ENCODE results near the gene ZBTB5. TPM values are rescaled to one million over a fixed set of nuclear protein-coding genes. Genes with fewer than 3 reads are reported as not detected.

ZBTB5 gene
- total and polyA plus RNA-seq, 2 donors (not counting 1 experiment from before 2014, with no cell fraction given) = 5.1 to 7.3 TPM

DNA sequence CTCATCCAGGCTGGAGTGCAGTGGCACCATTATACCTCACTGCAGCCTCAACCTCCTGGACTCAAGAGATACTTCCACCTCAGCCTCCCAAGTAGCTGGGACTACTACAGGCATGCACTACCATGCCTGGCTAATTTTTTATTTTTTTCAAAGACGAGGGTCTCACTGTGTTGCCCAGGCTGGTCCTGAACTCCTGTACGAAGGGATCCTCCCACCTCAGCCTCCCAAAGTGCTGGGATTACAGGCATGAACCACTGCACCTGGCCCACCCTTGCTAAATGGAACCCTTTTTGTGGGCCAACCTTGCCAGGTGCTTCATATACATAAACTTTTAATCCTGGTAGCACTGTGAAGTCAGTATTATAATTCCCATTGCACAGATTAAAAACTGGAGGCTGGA lies 41.7 kb downstream of the ZBTB5 start:
- Histone ChIP-seq H3K27ac (ENCODE audit: insufficient read depth, low read length) (no peak overlapping the region), H3K9ac (ENCODE audit: insufficient read depth, low read length) (no peak overlapping the region), H3K27me3 (ENCODE audit: control insufficient read depth, insufficient read depth, low read length) (no peaks in the 10 kb centered on the region), H3K79me2 (ENCODE audit: control insufficient read depth, insufficient read depth, low read length) (peaks cover 32% of the 10 kb centered on the region), H4K20me1 (ENCODE audit: control insufficient read depth, extremely low read depth, insufficient read depth, low read length) (no peaks in the 10 kb centered on the region), H3K36me3 (ENCODE audit: control insufficient read depth, insufficient read depth, low read length) (peaks cover 11% of the 10 kb centered on the region), H3K4me3 (replicated peaks in 1 of 4; ENCODE audit: control extremely low read depth in 1 of 4, insufficient read depth in 1 of 4, low read depth in 3 of 4, low read length in 4 of 4) (peak overlapping the region; percentile 79 to 96 (median 88)), H3K4me1 (ENCODE audit: control insufficient read depth, extremely low read depth, insufficient read depth, low read length) (peaks cover 10% of the 10 kb centered on the region), H2AFZ (ENCODE audit: low read length) (no peak overlapping the region), H3K9me3 (ENCODE audit: control insufficient read depth, insufficient read depth, low read depth, low read length) (no peaks in the 10 kb centered on the region), H3K4me2 (ENCODE audit: extremely low read depth, insufficient read depth, low read length) (peak overlapping the region; percentile 81)
- no peak for DNase-seq (ENCODE audit: low read depth in 2 of 2)
- TF ChIP-seq EZH2 (IDR thresholded peaks at IDR 0.05; ENCODE audit: low read length, missing control alignments) = no peak
- TF ChIP-seq, protein P1, sequence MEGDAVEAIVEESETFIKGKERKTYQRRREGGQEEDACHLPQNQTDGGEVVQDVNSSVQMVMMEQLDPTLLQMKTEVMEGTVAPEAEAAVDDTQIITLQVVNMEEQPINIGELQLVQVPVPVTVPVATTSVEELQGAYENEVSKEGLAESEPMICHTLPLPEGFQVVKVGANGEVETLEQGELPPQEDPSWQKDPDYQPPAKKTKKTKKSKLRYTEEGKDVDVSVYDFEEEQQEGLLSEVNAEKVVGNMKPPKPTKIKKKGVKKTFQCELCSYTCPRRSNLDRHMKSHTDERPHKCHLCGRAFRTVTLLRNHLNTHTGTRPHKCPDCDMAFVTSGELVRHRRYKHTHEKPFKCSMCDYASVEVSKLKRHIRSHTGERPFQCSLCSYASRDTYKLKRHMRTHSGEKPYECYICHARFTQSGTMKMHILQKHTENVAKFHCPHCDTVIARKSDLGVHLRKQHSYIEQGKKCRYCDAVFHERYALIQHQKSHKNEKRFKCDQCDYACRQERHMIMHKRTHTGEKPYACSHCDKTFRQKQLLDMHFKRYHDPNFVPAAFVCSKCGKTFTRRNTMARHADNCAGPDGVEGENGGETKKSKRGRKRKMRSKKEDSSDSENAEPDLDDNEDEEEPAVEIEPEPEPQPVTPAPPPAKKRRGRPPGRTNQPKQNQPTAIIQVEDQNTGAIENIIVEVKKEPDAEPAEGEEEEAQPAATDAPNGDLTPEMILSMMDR (conservative IDR thresholded peaks at IDR 0.05 in 1 of 2, IDR thresholded peaks at IDR 0.05 in 1 of 2; ENCODE audit: low read depth in 1 of 2, low read length in 2 of 2) = no peak

DNA sequence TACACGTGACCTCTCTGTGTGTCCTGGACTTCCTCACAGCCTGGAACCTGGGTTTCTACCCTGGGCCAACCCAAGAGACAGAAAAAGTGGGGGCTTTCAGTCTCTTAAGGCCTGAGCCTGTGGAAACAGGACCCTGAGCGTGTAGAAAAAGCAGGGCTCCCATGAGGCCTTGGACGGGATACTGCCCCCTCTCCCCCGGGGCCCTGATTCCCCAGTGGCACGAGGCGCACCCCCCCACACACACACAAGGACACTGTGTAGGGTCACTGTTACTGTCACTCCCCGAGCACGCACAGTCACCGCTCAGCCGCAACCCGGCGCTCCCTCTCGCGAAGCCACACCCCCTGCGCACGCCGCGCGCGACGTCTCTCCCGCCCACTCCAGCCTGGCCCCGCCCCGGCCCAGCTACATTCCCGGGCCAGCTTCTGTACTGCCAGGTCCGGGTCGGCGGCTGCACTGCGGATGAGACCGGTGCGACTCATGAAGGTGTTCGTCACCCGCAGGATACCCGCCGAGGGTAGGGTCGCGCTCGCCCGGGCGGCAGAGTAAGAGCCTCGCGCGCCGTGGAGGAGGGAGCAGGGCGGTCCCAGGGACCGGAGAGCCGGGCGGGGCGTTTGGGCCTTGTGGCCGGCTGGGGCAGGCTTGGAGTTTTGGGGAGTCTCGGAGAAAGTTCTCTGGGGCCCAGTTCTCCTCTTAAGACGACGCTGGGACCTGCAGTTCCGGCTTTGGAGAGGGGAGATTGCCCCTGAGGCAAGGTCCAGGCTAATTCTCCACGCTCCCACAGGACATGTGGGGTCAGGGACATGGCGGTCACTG lies 42.8 kb downstream of the ZBTB5 start, which contains the start of gene GRHPR:
Gene GRHPR, plus strand, starts transcription at position 408 of the 816 bp plus-strand sequence. Its CDS starts 55 bp downstream, at position 463.
- peak within 1 kb of the TSS; percentile 94 for H2AFZ ChIP-seq (ENCODE audit: low read length)
- H3K9ac ChIP-seq (ENCODE audit: insufficient read depth, low read length) = peak within 1 kb of the TSS; percentile 84
- H3K4me1 ChIP-seq (ENCODE audit: control insufficient read depth, extremely low read depth, insufficient read depth, low read length) = peaks cover 10% of the 10 kb centered on the region
- DNase-seq (ENCODE audit: low read depth in 2 of 2) = peak; percentile 59 to 71
- peak within 1 kb of the TSS; percentile 84 for H3K4me2 ChIP-seq (ENCODE audit: extremely low read depth, insufficient read depth, low read length)
- H3K36me3 ChIP-seq (ENCODE audit: control insufficient read depth, insufficient read depth, low read length) = peaks cover 4% of the 10 kb centered on the region
- H3K27me3 ChIP-seq (ENCODE audit: control insufficient read depth, insufficient read depth, low read length) = no peaks in the 10 kb centered on the region
- peaks cover 32% of the 10 kb centered on the region for H3K79me2 ChIP-seq (ENCODE audit: control insufficient read depth, insufficient read depth, low read length)
- peak within 1 kb of the TSS; percentile 89 for H3K27ac ChIP-seq (ENCODE audit: insufficient read depth, low read length)
- no peaks in the 10 kb centered on the region for H3K9me3 ChIP-seq (ENCODE audit: control insufficient read depth, insufficient read depth, low read depth, low read length)
- TF ChIP-seq, protein P1 (conservative IDR thresholded peaks at IDR 0.05 in 1 of 2, IDR thresholded peaks at IDR 0.05 in 1 of 2; ENCODE audit: low read depth in 1 of 2, low read length in 2 of 2) = no peak
- TF ChIP-seq EZH2 (IDR thresholded peaks at IDR 0.05; ENCODE audit: low read length, missing control alignments) = no peak
- H4K20me1 ChIP-seq (ENCODE audit: control insufficient read depth, extremely low read depth, insufficient read depth, low read length) = no peaks in the 10 kb centered on the region
- H3K4me3 ChIP-seq (replicated peaks in 1 of 4; ENCODE audit: control extremely low read depth in 1 of 4, insufficient read depth in 1 of 4, low read depth in 3 of 4, low read length in 4 of 4) = peak within 1 kb of the TSS; percentile 79 to 96 (median 88)

DNA sequence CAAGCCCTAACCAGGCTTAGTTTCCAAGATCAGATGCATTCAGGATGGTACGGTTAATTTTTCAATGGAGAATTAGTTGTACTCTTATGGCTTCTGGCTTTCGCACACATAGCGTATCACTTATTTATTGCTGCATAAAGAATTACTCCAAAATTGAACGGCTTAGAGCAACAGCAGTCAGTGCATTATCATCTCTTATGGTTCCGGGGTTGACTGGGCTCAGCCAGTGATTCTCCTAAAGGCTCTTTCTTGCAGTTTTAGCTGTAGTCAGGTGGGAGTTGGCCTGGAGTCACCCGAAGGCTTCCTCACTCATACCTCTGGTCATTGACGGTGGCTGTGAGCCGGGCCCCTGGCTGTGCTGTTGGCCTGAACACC lies 43.3 kb downstream of the ZBTB5 start:
- Histone ChIP-seq H3K79me2 (ENCODE audit: control insufficient read depth, insufficient read depth, low read length) (peaks cover 32% of the 10 kb centered on the region), H3K4me3 (replicated peaks in 1 of 4; ENCODE audit: control extremely low read depth in 1 of 4, insufficient read depth in 1 of 4, low read depth in 3 of 4, low read length in 4 of 4) (peak overlapping the region; percentile 79 to 96 (median 88)), H3K27ac (ENCODE audit: insufficient read depth, low read length) (peak overlapping the region; percentile 89), H4K20me1 (ENCODE audit: control insufficient read depth, extremely low read depth, insufficient read depth, low read length) (no peaks in the 10 kb centered on the region), H2AFZ (ENCODE audit: low read length) (peak overlapping the region; percentile 94), H3K9me3 (ENCODE audit: control insufficient read depth, insufficient read depth, low read depth, low read length) (no peaks in the 10 kb centered on the region), H3K36me3 (ENCODE audit: control insufficient read depth, insufficient read depth, low read length) (peaks cover 3% of the 10 kb centered on the region), H3K27me3 (ENCODE audit: control insufficient read depth, insufficient read depth, low read length) (no peaks in the 10 kb centered on the region), H3K4me2 (ENCODE audit: extremely low read depth, insufficient read depth, low read length) (peak overlapping the region; percentile 84), H3K9ac (ENCODE audit: insufficient read depth, low read length) (peak overlapping the region; percentile 84), H3K4me1 (ENCODE audit: control insufficient read depth, extremely low read depth, insufficient read depth, low read length) (peaks cover 10% of the 10 kb centered on the region)
- DNase-seq (ENCODE audit: low read depth in 2 of 2) = peak in 1 of 2 donors; percentile 20
- TF ChIP-seq, protein P1 (conservative IDR thresholded peaks at IDR 0.05 in 1 of 2, IDR thresholded peaks at IDR 0.05 in 1 of 2; ENCODE audit: low read depth in 1 of 2, low read length in 2 of 2) = no peak
- TF ChIP-seq EZH2 (IDR thresholded peaks at IDR 0.05; ENCODE audit: low read length, missing control alignments) = no peak

Measured in fibroblast of lung (primary cell).